Endothelial cell of umbilical vein (primary cell): ENCODE measurements around the gene NRM. TPM values are rescaled to one million over a fixed set of nuclear protein-coding genes. Genes with fewer than 3 reads are reported as not detected.

ENCODE experiments used
- BruUV-seq: library from RNA; stranded (reverse); fragments of 400-500 nt; replicated peaks from 2 replicates; lab custom pipeline; 2021; lab: Mats Ljungman, UMichigan
- CTCF ChIA-PET: fragments of 300-600, 350-600 bp; sonication (Branson Sonifier 250); formaldehyde crosslinking; loops from one replicate; lab custom pipeline; 2021; ENCODE audit warnings: antibody characterized with exemption, inconsistent platforms; lab: Charles Lee
- POLR2A ChIA-PET: fragments of 300-600, 350-600 bp; sonication (Branson Sonifier 250); formaldehyde crosslinking; loops from one replicate; lab custom pipeline; 2021; ENCODE audit warnings: antibody characterized with exemption, inconsistent platforms; lab: Charles Lee
- DNase-seq: peaks from one replicate; pipeline ENCODE4 v3.0.0-alpha.2; 2011; ENCODE audit warnings: low read depth, low spot score
- FAIRE-seq: peaks from 2 replicates; lab custom pipeline; 2011; peaks lifted over from hg19 to GRCh38; lab: Jason Lieb, UNC
- H2AFZ ChIP-seq: 2 replicates; pipeline ENCODE4 v1.6.0; 2012; ENCODE audit warnings: low read depth, low read length, control low read depth, inconsistent platforms
- H3K27ac ChIP-seq: 2 replicates; pipeline ENCODE4 v1.5.1; 2011; ENCODE audit warnings: low read depth, mild to moderate bottlenecking, control low read depth, low read length, moderate library complexity; ENCODE audit not compliant: insufficient read depth
- H3K27me3 ChIP-seq, 2 experiments: 2 replicates each; pipeline versions ENCODE4 v1.6.0 to v1.6.1; 2011; ENCODE audit warnings: low read length in 2 of 2, mixed read lengths in 1 of 2; ENCODE audit not compliant: control insufficient read depth in 2 of 2, insufficient read depth in 2 of 2
- H3K36me3 ChIP-seq, 2 experiments: 2 replicates in 1 of 2; 3 replicates in 1 of 2; pipeline ENCODE4 v1.5.1; 2011; ENCODE audit warnings: low read length in 2 of 2, mild to moderate bottlenecking in 1 of 2, moderate library complexity in 1 of 2; ENCODE audit not compliant: control insufficient read depth in 2 of 2, insufficient read depth in 2 of 2; ENCODE audit errors: extremely low read depth in 1 of 2
- H3K4me1 ChIP-seq: 3 replicates; pipeline ENCODE4 v1.5.1; 2011; ENCODE audit warnings: mild to moderate bottlenecking, low read length; ENCODE audit not compliant: control insufficient read depth, insufficient read depth; ENCODE audit errors: extremely low read depth
- H3K4me2 ChIP-seq: 2 replicates; pipeline ENCODE4 v1.6.1; 2011; ENCODE audit warnings: low read length, control low read depth, mixed read lengths; ENCODE audit not compliant: insufficient read depth
- H3K4me3 ChIP-seq, 3 experiments: fragments of 200-600 bp in 1 of 3; sonication (generic), shearing (Covaris generic) in 1 of 3; replicated peaks in 1 of 3; 2 replicates each; pipeline ENCODE4 v1.5.1; 2011 to 2016; ENCODE audit warnings: control low read depth in 3 of 3, low read length in 3 of 3, mild to moderate bottlenecking in 2 of 3, inconsistent platforms in 1 of 3, low read depth in 1 of 3, moderate library complexity in 1 of 3; ENCODE audit not compliant: insufficient read depth in 1 of 3
- H3K79me2 ChIP-seq: 2 replicates; pipeline ENCODE4 v1.6.0; 2012; ENCODE audit warnings: low read length, inconsistent platforms; ENCODE audit not compliant: control insufficient read depth, insufficient read depth
- H3K9ac ChIP-seq: replicated peaks from 2 replicates; pipeline ENCODE3; 2011; ENCODE audit warnings: low read length, control low read depth; ENCODE audit not compliant: insufficient read depth; ENCODE audit errors: extremely low read depth
- H3K9me1 ChIP-seq: replicated peaks from 3 replicates; pipeline ENCODE4 v1.6.0; 2011; ENCODE audit warnings: mild to moderate bottlenecking, low read length; ENCODE audit not compliant: control insufficient read depth, insufficient read depth; ENCODE audit errors: extremely low read depth
- H3K9me3 ChIP-seq: replicated peaks from 2 replicates; pipeline ENCODE4 v1.5.1; 2012; ENCODE audit warnings: low read length, inconsistent platforms; ENCODE audit not compliant: control insufficient read depth, insufficient read depth
- H4K20me1 ChIP-seq: replicated peaks from 2 replicates; pipeline ENCODE3; 2011; ENCODE audit warnings: mild to moderate bottlenecking, low read length; ENCODE audit not compliant: control insufficient read depth, insufficient read depth; ENCODE audit errors: extremely low read depth
- EZH2 ChIP-seq: IDR thresholded peaks from 2 replicates; pipeline ENCODE4 v1.6.1; 2012; ENCODE audit warnings: borderline replicate concordance, low read depth, mild to moderate bottlenecking, moderate library complexity, low read length, inconsistent platforms; ENCODE audit not compliant: severe bottlenecking
- FOS ChIP-seq: IDR thresholded peaks from 2 replicates; pipeline ENCODE4 v1.6.1; 2011; ENCODE audit warnings: mild to moderate bottlenecking, low read length, moderate library complexity, borderline replicate concordance; ENCODE audit not compliant: insufficient read depth
- GATA2 ChIP-seq: IDR thresholded peaks from 2 replicates; pipeline ENCODE4 v1.7.0; 2011; ENCODE audit warnings: low read depth, mild to moderate bottlenecking, moderate library complexity, mixed read lengths, low read length; ENCODE audit not compliant: insufficient read length, insufficient read depth
- JUN ChIP-seq: IDR thresholded peaks from 2 replicates; pipeline ENCODE4 v1.6.1; 2011; ENCODE audit warnings: borderline replicate concordance, low read depth; ENCODE audit not compliant: insufficient read length, insufficient read depth
- MYC ChIP-seq: IDR thresholded peaks from one replicate; pipeline ENCODE4 v1.6.1; 2011; ENCODE audit warnings: mild to moderate bottlenecking, low read depth, low read length
- POLR2A ChIP-seq: IDR thresholded peaks from 2 replicates; pipeline ENCODE4 v1.6.1; 2012; ENCODE audit warnings: low read depth, mild to moderate bottlenecking, control low read depth, low read length
- POLR2AphosphoS5 ChIP-seq: IDR thresholded peaks from 2 replicates; pipeline ENCODE4 v1.6.1; 2012; ENCODE audit warnings: low read depth, mild to moderate bottlenecking, control low read depth, low read length, moderate library complexity; ENCODE audit not compliant: insufficient read depth
- dilution Hi-C: fragments of 300-500 bp; cut with MboI; formaldehyde crosslinking; loops from one replicate; pipeline ENCODE4 v1.15.0; 2019; ENCODE audit warnings: low sequenced_read_pairs; ENCODE audit not compliant: extremely low pct_ligation_motif_present
- intact Hi-C: fragments of 100-400 bp; cut with micrococcal nuclease; formaldehyde crosslinking; loops from one replicate; pipeline ENCODE4 v1.10.0; 2022
- polyA plus RNA-seq, 4 experiments: library from polyadenylated mRNA; depleted of rRNA in 3 of 4; stranded (reverse) in 3 of 4; unstranded in 1 of 4; fragments of >200 nt; gene quantifications; 2 replicates each; pipeline versions ENCODE4 v1.2.1 to v1.2.3, GENCODE V29; 2011 to 2012; ENCODE audit warnings: missing spikeins in 1 of 4
- total RNA-seq: library from RNA; stranded (reverse); gene quantifications from 2 replicates; pipeline ENCODE4 v1.2.3, GENCODE V29; 2021
- TF ChIP-seq, protein P1 (sequence below), 2 donors: IDR thresholded peaks; 1 replicate in 1 of 2; 2 replicates in 1 of 2; pipeline ENCODE4 v1.5.1; 2011; ENCODE audit warnings: low read length in 2 of 2, mild to moderate bottlenecking in 2 of 2, moderate library complexity in 2 of 2, control low read depth in 1 of 2, inconsistent platforms in 1 of 2, low read depth in 1 of 2; ENCODE audit not compliant: insufficient read depth in 1 of 2; ENCODE audit errors: extremely low read depth in 1 of 2
- TF ChIP-seq, protein P2 (sequence below): IDR thresholded peaks from 2 replicates; pipeline ENCODE4 v1.6.1; 2011; ENCODE audit not compliant: insufficient read depth, insufficient read length

Gene NRM
- total and polyA plus RNA-seq, 2 donors (not counting 3 experiments of a cell fraction or from before 2014, with no cell fraction given): 32.2 to 33.8 TPM

DNA sequence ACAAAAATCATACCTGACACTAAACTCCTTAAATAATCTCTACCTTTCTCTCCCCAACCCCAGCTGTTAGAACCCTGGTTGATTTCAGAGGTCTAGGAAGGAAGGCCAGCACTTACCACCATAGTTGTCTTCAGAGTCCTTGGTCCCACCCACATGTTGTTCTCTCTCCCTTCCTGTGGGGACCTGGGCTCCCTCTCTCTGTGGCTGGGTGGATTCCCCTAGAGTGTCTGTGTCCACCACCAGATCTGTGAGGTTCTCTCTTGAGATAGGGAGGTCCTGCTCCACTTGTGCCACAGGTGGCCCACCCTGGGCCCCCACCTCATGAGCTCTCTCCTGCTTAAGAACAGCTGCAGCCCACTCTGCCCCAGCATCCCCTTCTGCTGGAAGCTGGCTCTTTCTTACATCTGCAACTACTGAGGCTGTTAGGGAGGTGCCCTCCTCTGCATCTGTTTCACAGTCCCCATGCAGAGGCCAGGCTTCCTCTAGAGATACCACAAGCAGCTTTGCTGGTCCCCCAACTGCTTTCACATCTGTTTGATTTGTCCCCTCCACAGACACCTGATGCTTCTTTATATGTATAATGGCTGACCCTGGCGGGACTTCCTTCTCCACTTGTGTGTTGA is 21.1 kb upstream of the NRM start:
- Histone ChIP-seq H3K9me3 (no peaks in the 10 kb centered on the region), H3K27ac (no peak overlapping the region), H3K79me2 (peaks cover 5% of the 10 kb centered on the region), H2AFZ (no peak overlapping the region), H3K4me3 (no peak overlapping the region), H4K20me1 (no peaks in the 10 kb centered on the region), H3K4me1 (peaks cover 7% of the 10 kb centered on the region), H3K27me3 (no peaks in the 10 kb centered on the region), H3K36me3 (peaks cover 3 to 17% of the 10 kb centered on the region in 2 experiments), H3K9ac (no peak overlapping the region), H3K9me1 (no peaks in the 10 kb centered on the region), H3K4me2 (no peak overlapping the region)
- TF ChIP-seq POLR2AphosphoS5: no peak
- no peak for TF ChIP-seq POLR2A
- TF ChIP-seq JUN: no peak
- no peak for TF ChIP-seq MYC
- TF ChIP-seq FOS: no peak
- dilution Hi-C loops (no loop called here), intact Hi-C loops (no loop called here)
- no peak for FAIRE-seq
- no TSS peak for BruUV-seq
- no peak for DNase-seq
- ChIA-PET POLR2A (interaction anchor here (0.5 kb wide), 1 partner anchor 33 kb away, joined by 6 read pairs; no protein-coding TSS in a partner anchor), CTCF (interaction anchor here (2.1 kb wide), 1 partner anchor 33 kb away, joined by 11 read pairs; no protein-coding TSS in a partner anchor)

DNA sequence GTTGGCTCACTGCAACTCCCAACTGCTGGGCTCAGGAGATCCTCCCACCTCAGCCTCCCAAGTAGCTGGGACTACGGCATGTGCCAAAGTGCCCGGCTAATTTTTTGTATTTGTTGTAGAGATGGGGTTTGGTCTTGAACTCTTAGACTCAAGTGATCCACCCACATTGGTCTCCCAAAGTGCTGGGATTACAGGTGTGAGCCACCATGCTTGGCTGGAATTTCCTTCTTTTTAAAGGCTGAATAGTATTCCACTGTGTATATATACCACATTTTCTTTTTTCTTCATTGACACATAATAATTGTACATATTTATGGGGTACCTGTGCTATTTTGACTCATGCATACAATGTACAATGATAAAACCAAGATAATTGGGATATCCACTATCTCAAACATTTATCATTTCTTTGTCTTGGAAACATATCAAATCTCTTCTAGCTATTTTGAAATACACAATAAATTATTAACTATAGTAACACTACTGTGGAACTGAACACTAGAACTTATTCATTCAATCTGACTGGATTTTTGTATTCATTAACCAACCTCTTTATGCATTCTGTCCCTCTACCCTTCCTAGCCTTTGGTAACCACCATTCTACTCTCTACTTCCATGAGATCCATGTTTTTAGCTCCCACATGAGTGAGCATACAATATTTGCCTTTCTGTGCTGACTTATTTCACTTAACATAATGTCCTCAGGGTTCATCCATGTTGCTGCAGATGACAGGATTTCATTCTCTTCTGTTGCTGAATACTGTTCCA is 18.5 kb upstream of the NRM start:
- DNase-seq (no peak), FAIRE-seq (no peak)
- TF ChIP-seq, protein P1, sequence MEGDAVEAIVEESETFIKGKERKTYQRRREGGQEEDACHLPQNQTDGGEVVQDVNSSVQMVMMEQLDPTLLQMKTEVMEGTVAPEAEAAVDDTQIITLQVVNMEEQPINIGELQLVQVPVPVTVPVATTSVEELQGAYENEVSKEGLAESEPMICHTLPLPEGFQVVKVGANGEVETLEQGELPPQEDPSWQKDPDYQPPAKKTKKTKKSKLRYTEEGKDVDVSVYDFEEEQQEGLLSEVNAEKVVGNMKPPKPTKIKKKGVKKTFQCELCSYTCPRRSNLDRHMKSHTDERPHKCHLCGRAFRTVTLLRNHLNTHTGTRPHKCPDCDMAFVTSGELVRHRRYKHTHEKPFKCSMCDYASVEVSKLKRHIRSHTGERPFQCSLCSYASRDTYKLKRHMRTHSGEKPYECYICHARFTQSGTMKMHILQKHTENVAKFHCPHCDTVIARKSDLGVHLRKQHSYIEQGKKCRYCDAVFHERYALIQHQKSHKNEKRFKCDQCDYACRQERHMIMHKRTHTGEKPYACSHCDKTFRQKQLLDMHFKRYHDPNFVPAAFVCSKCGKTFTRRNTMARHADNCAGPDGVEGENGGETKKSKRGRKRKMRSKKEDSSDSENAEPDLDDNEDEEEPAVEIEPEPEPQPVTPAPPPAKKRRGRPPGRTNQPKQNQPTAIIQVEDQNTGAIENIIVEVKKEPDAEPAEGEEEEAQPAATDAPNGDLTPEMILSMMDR (IDR thresholded peaks at IDR 0.05; ENCODE audit: extremely low read depth in 1 of 2, insufficient read depth in 1 of 2, low read depth in 1 of 2, low read length in 2 of 2): no peak
- TF ChIP-seq POLR2AphosphoS5 (no peak), FOS (no peak), JUN (no peak), MYC (no peak), POLR2A (no peak), GATA2 (no peak), EZH2 (no peak)
- TF ChIP-seq, protein P2, sequence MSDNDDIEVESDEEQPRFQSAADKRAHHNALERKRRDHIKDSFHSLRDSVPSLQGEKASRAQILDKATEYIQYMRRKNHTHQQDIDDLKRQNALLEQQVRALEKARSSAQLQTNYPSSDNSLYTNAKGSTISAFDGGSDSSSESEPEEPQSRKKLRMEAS: no peak
- Histone ChIP-seq H3K79me2 (no peaks in the 10 kb centered on the region), H3K4me2 (no peak overlapping the region), H3K4me1 (no peaks in the 10 kb centered on the region), H3K9ac (no peak overlapping the region), H3K27ac (no peak overlapping the region), H3K9me1 (no peaks in the 10 kb centered on the region), H3K36me3 (peaks cover 3 to 18% of the 10 kb centered on the region in 2 experiments), H3K4me3 (no peak overlapping the region), H4K20me1 (no peaks in the 10 kb centered on the region), H3K27me3 (no peaks in the 10 kb centered on the region), H3K9me3 (no peaks in the 10 kb centered on the region), H2AFZ (no peak overlapping the region)
- CTCF ChIA-PET: interaction anchor here (0.8 to 2.0 kb wide), 5 partner anchors 9 to 30 kb away, joined by 3 to 4 read pairs (median 3); no protein-coding TSS in a partner anchor
- dilution Hi-C loops: no loop called here
- POLR2A ChIA-PET: no interaction called here
- BruUV-seq: no TSS peak
- intact Hi-C loops: no loop called here
